HEK293 (cell line): ENCODE results near the gene NISCH.

Source experiments
- GLIS1 ChIP-seq: fragments of 450-650 bp; formaldehyde crosslinking; IDR thresholded peaks from 2 replicates; pipeline ENCODE4 v1.5.1; 2016; ENCODE audit warnings: missing biosample characterization, missing genetic modification characterization
- HOXC10 ChIP-seq: sonication (generic); formaldehyde crosslinking; IDR thresholded peaks from 2 replicates; pipeline ENCODE4 v1.8.1; 2023; ENCODE audit warnings: mild to moderate bottlenecking, missing genetic modification reagents
- KLF9 ChIP-seq: fragments of 450-650 bp; formaldehyde crosslinking; IDR thresholded peaks from 2 replicates; pipeline ENCODE4 v1.5.1; 2016; ENCODE audit warnings: missing biosample characterization, missing genetic modification characterization, low read depth
- MEIS1 ChIP-seq: sonication (generic); formaldehyde crosslinking; IDR thresholded peaks from 2 replicates; pipeline ENCODE4 v1.8.1; 2022; ENCODE audit warnings: missing genetic modification reagents, mild to moderate bottlenecking, borderline replicate concordance
- YY2 ChIP-seq: fragments of 450-650 bp; formaldehyde crosslinking; IDR thresholded peaks from 2 replicates; pipeline ENCODE4 v1.5.1; 2016; ENCODE audit warnings: missing biosample characterization, missing genetic modification characterization
- ZBTB48 ChIP-seq: fragments of 450-650 bp; formaldehyde crosslinking; IDR thresholded peaks from 2 replicates; pipeline ENCODE4 v1.5.1; 2016; ENCODE audit warnings: missing biosample characterization, missing genetic modification characterization
- ZBTB7A ChIP-seq: fragments of 450-650 bp; formaldehyde crosslinking; IDR thresholded peaks from 2 replicates; pipeline ENCODE4 v1.5.1; 2016; ENCODE audit warnings: low read depth, missing biosample characterization, missing genetic modification characterization
- ZFHX2 ChIP-seq: fragments of 450-650 bp; formaldehyde crosslinking; conservative IDR thresholded peaks from 2 replicates; pipeline ENCODE4 v1.5.1; 2016; ENCODE audit warnings: missing biosample characterization, missing genetic modification characterization
- ZNF23 ChIP-seq: fragments of 450-650 bp; formaldehyde crosslinking; IDR thresholded peaks from 2 replicates; pipeline ENCODE4 v1.5.1; 2016; ENCODE audit warnings: missing biosample characterization, missing genetic modification characterization, borderline replicate concordance
- ZNF239 ChIP-seq: fragments of 450-650 bp; formaldehyde crosslinking; IDR thresholded peaks from 2 replicates; pipeline ENCODE4 v1.5.1; 2016; ENCODE audit warnings: missing biosample characterization, missing genetic modification characterization
- ZNF335 ChIP-seq: fragments of 450-650 bp; formaldehyde crosslinking; conservative IDR thresholded peaks from 2 replicates; pipeline ENCODE4 v1.5.1; 2016; ENCODE audit warnings: missing biosample characterization, missing genetic modification characterization
- ZNF354C ChIP-seq: fragments of 450-650 bp; formaldehyde crosslinking; IDR thresholded peaks from 2 replicates; pipeline ENCODE4 v1.5.1; 2016; ENCODE audit warnings: missing biosample characterization, missing genetic modification characterization, low read depth, borderline replicate concordance
- ZNF366 ChIP-seq: fragments of 450-650 bp; formaldehyde crosslinking; conservative IDR thresholded peaks from 2 replicates; pipeline ENCODE4 v1.5.1; 2016; ENCODE audit warnings: missing biosample characterization, missing genetic modification characterization
- ZNF37A ChIP-seq: fragments of 450-650 bp; IDR thresholded peaks from 2 replicates; pipeline ENCODE4 v1.5.1; 2018; ENCODE audit warnings: missing biosample characterization, missing genetic modification characterization
- ZNF416 ChIP-seq: fragments of 450-650 bp; formaldehyde crosslinking; IDR thresholded peaks from 2 replicates; pipeline ENCODE4 v1.5.1; 2016; ENCODE audit warnings: missing biosample characterization, missing genetic modification characterization
- ZNF473 ChIP-seq: fragments of 450-650 bp; formaldehyde crosslinking; IDR thresholded peaks from 2 replicates; pipeline ENCODE4 v1.5.1; 2017; ENCODE audit warnings: missing biosample characterization, missing genetic modification characterization
- ZNF501 ChIP-seq: fragments of 450-650 bp; formaldehyde crosslinking; IDR thresholded peaks from 2 replicates; pipeline ENCODE4 v1.5.1; 2016; ENCODE audit warnings: missing biosample characterization, missing genetic modification characterization
- ZNF521 ChIP-seq: fragments of 450-650 bp; formaldehyde crosslinking; IDR thresholded peaks from 2 replicates; pipeline ENCODE4 v1.5.1; 2017; ENCODE audit warnings: missing biosample characterization, mild to moderate bottlenecking, missing genetic modification characterization
- ZNF548 ChIP-seq: fragments of 450-650 bp; formaldehyde crosslinking; IDR thresholded peaks from 2 replicates; pipeline ENCODE4 v1.5.1; 2016; ENCODE audit warnings: missing biosample characterization, missing genetic modification characterization
- ZNF560 ChIP-seq: fragments of 450-650 bp; formaldehyde crosslinking; IDR thresholded peaks from 2 replicates; pipeline ENCODE4 v1.5.1; 2017; ENCODE audit warnings: missing biosample characterization, missing genetic modification characterization, borderline replicate concordance
- ZNF658 ChIP-seq: fragments of 450-650 bp; formaldehyde crosslinking; IDR thresholded peaks from 2 replicates; pipeline ENCODE4; 2016; ENCODE audit warnings: missing biosample characterization, missing genetic modification characterization
- ZNF677 ChIP-seq: fragments of 450-650 bp; IDR thresholded peaks from 2 replicates; pipeline ENCODE4 v1.5.0; 2018; ENCODE audit warnings: missing biosample characterization, mild to moderate bottlenecking, missing genetic modification characterization, moderate library complexity
- ZNF747 ChIP-seq: fragments of 450-650 bp; formaldehyde crosslinking; IDR thresholded peaks from 2 replicates; pipeline ENCODE4 v1.5.1; 2016; ENCODE audit warnings: missing biosample characterization, missing genetic modification characterization
- ZNF76 ChIP-seq: fragments of 450-650 bp; formaldehyde crosslinking; IDR thresholded peaks from 2 replicates; pipeline ENCODE4; 2016; ENCODE audit warnings: low read depth, missing biosample characterization, missing genetic modification characterization, borderline replicate concordance
- ZNF768 ChIP-seq: fragments of 450-650 bp; formaldehyde crosslinking; IDR thresholded peaks from 2 replicates; pipeline ENCODE4 v1.5.1; 2018; ENCODE audit warnings: missing biosample characterization, mild to moderate bottlenecking, missing genetic modification characterization
- ZNF791 ChIP-seq: fragments of 450-650 bp; formaldehyde crosslinking; IDR thresholded peaks from 2 replicates; pipeline ENCODE4 v1.5.1; 2016; ENCODE audit warnings: missing biosample characterization, missing genetic modification characterization
- ZNF792 ChIP-seq: fragments of 450-650 bp; formaldehyde crosslinking; IDR thresholded peaks from 2 replicates; pipeline ENCODE4 v1.5.1; 2016; ENCODE audit warnings: missing biosample characterization, missing genetic modification characterization
- ZXDB ChIP-seq: fragments of 450-650 bp; formaldehyde crosslinking; IDR thresholded peaks from 2 replicates; pipeline ENCODE4 v1.5.1; 2016; ENCODE audit warnings: missing biosample characterization, missing genetic modification characterization
- TF ChIP-seq, protein P1 (sequence below): fragments of 450-650 bp; formaldehyde crosslinking; IDR thresholded peaks from 2 replicates; pipeline ENCODE4; 2016; ENCODE audit warnings: missing biosample characterization, missing genetic modification characterization
- TF ChIP-seq, protein P2 (sequence below): fragments of 450-650 bp; formaldehyde crosslinking; IDR thresholded peaks from 2 replicates; pipeline ENCODE4 v1.5.1; 2017; ENCODE audit warnings: missing biosample characterization, missing genetic modification characterization
- TF ChIP-seq, protein P3 (sequence below): fragments of 450-650 bp; formaldehyde crosslinking; IDR thresholded peaks from 2 replicates; pipeline ENCODE4 v1.5.1; 2016; ENCODE audit warnings: missing biosample characterization, missing genetic modification characterization
- TF ChIP-seq, protein P4 (sequence below): fragments of 450-650 bp; formaldehyde crosslinking; IDR thresholded peaks from 2 replicates; pipeline ENCODE4 v1.5.1; 2017; ENCODE audit warnings: missing biosample characterization, missing genetic modification characterization
- TF ChIP-seq, protein P5 (sequence below): fragments of 450-650 bp; formaldehyde crosslinking; IDR thresholded peaks from 2 replicates; pipeline ENCODE4 v1.5.1; 2017; ENCODE audit warnings: missing biosample characterization, mild to moderate bottlenecking, missing genetic modification characterization, moderate library complexity
- TF ChIP-seq, protein P6 (sequence below): fragments of 450-650 bp; formaldehyde crosslinking; IDR thresholded peaks from 2 replicates; pipeline ENCODE4 v1.5.1; 2016; ENCODE audit warnings: missing biosample characterization, missing genetic modification characterization

NISCH gene

DNA sequence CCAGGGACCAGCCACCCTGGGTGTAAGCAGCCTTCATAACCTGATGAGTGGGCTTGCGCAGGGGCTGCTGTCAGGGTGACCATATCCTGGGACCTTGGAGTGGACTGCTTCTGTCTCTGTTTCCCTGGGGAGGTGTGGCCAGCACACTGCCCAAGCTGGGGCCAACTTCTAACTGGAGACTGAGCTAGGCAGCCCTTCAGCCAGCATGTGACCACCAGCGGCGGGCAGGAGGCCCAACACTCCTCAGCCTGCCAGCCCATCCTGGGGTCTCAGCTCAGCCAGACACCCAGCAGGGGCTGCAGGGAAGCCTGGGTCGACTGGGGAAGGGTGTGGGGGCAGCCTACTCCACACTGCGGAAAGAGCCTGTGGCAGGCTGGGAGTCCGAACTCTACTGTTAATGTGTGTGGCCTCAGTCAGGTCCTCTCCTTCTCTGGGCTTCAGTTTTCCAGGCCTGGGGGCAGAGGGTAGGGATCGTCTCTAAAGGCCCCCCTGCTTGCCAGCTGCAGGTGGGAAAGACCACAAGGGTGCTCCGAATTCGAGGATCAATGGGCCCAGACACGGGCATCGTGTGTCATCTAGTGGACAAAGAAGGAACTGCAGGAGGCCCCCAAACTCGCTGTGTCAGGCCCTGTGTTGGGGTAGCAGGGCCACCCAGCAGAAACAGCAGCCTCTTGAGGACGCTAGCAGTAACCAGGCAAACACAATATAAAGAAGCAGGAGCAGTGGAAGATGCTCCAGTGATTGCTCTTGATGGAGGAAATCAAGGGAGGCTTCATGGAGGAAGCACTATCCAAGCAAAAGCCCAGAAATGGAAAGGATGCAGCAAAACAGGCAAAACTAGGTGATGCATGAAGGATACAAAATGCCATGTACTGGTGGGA is 8.5 kb upstream of the NISCH start (continued):
- TF ChIP-seq ZXDB (no peak), HOXC10 (no peak), ZNF548 (tag by site-specific recombination) (no peak), ZNF658 (tag by site-specific recombination) (no peak), ZFHX2 (tag by site-specific recombination) (no peak), ZNF560 (tag by site-specific recombination) (no peak), ZNF791 (tag by site-specific recombination) (no peak), ZNF23 (tag by site-specific recombination) (no peak), ZNF366 (tag by site-specific recombination) (no peak), GLIS1 (tag by site-specific recombination) (peak; percentile 71), ZNF354C (no peak), ZNF501 (no peak), ZNF76 (tag by site-specific recombination) (no peak), ZNF239 (tag by site-specific recombination) (no peak), ZNF335 (tag by site-specific recombination) (no peak; the same call in 1 of the 2 replicates), ZBTB48 (tag by site-specific recombination) (peak; percentile 83), ZBTB7A (no peak), ZNF677 (tag by site-specific recombination) (no peak), ZNF473 (tag by site-specific recombination) (no peak), YY2 (tag by site-specific recombination) (no peak), ZNF37A (tag by site-specific recombination) (no peak), ZNF792 (no peak), ZNF747 (tag by site-specific recombination) (no peak), ZNF768 (tag by site-specific recombination) (no peak), MEIS1 (CRISPR knock-in tag) (no peak), ZNF521 (tag by site-specific recombination) (no peak), KLF9 (tag by site-specific recombination) (no peak), ZNF416 (no peak)
- TF ChIP-seq, protein P1, sequence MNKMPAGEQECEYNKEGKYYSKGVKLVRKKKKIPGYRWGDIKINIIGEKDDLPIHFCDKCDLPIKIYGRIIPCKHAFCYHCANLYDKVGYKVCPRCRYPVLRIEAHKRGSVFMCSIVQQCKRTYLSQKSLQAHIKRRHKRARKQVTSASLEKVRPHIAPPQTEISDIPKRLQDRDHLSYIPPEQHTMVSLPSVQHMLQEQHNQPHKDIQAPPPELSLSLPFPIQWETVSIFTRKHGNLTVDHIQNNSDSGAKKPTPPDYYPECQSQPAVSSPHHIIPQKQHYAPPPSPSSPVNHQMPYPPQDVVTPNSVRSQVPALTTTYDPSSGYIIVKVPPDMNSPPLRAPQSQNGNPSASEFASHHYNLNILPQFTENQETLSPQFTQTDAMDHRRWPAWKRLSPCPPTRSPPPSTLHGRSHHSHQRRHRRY (tag by site-specific recombination): no peak
- TF ChIP-seq, protein P2, sequence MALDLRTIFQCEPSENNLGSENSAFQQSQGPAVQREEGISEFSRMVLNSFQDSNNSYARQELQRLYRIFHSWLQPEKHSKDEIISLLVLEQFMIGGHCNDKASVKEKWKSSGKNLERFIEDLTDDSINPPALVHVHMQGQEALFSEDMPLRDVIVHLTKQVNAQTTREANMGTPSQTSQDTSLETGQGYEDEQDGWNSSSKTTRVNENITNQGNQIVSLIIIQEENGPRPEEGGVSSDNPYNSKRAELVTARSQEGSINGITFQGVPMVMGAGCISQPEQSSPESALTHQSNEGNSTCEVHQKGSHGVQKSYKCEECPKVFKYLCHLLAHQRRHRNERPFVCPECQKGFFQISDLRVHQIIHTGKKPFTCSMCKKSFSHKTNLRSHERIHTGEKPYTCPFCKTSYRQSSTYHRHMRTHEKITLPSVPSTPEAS (tag by site-specific recombination): no peak
- TF ChIP-seq, protein P3, sequence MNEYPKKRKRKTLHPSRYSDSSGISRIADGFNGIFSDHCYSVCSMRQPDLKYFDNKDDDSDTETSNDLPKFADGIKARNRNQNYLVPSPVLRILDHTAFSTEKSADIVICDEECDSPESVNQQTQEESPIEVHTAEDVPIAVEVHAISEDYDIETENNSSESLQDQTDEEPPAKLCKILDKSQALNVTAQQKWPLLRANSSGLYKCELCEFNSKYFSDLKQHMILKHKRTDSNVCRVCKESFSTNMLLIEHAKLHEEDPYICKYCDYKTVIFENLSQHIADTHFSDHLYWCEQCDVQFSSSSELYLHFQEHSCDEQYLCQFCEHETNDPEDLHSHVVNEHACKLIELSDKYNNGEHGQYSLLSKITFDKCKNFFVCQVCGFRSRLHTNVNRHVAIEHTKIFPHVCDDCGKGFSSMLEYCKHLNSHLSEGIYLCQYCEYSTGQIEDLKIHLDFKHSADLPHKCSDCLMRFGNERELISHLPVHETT (tag by site-specific recombination): no peak
- TF ChIP-seq, protein P4, sequence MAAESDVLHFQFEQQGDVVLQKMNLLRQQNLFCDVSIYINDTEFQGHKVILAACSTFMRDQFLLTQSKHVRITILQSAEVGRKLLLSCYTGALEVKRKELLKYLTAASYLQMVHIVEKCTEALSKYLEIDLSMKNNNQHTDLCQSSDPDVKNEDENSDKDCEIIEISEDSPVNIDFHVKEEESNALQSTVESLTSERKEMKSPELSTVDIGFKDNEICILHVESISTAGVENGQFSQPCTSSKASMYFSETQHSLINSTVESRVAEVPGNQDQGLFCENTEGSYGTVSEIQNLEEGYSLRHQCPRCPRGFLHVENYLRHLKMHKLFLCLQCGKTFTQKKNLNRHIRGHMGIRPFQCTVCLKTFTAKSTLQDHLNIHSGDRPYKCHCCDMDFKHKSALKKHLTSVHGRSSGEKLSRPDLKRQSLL (tag by site-specific recombination): no peak
- TF ChIP-seq, protein P5, sequence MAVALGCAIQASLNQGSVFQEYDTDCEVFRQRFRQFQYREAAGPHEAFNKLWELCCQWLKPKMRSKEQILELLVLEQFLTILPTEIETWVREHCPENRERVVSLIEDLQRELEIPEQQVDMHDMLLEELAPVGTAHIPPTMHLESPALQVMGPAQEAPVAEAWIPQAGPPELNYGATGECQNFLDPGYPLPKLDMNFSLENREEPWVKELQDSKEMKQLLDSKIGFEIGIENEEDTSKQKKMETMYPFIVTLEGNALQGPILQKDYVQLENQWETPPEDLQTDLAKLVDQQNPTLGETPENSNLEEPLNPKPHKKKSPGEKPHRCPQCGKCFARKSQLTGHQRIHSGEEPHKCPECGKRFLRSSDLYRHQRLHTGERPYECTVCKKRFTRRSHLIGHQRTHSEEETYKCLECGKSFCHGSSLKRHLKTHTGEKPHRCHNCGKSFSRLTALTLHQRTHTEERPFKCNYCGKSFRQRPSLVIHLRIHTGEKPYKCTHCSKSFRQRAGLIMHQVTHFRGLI: no peak
- TF ChIP-seq, protein P6, sequence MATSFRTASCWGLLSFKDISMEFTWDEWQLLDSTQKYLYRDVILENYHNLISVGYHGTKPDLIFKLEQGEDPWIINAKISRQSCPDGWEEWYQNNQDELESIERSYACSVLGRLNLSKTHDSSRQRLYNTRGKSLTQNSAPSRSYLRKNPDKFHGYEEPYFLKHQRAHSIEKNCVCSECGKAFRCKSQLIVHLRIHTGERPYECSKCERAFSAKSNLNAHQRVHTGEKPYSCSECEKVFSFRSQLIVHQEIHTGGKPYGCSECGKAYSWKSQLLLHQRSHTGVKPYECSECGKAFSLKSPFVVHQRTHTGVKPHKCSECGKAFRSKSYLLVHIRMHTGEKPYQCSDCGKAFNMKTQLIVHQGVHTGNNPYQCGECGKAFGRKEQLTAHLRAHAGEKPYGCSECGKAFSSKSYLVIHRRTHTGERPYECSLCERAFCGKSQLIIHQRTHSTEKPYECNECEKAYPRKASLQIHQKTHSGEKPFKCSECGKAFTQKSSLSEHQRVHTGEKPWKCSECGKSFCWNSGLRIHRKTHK (tag by site-specific recombination): no peak
